ENCODE measurements around the gene AP2B1. TPM values are rescaled to one million over a fixed set of nuclear protein-coding genes. Genes with fewer than 3 reads are reported as not detected.

Gene AP2B1
- total RNA-seq, 1 experiment from 2014 or later: 195 TPM

DNA sequence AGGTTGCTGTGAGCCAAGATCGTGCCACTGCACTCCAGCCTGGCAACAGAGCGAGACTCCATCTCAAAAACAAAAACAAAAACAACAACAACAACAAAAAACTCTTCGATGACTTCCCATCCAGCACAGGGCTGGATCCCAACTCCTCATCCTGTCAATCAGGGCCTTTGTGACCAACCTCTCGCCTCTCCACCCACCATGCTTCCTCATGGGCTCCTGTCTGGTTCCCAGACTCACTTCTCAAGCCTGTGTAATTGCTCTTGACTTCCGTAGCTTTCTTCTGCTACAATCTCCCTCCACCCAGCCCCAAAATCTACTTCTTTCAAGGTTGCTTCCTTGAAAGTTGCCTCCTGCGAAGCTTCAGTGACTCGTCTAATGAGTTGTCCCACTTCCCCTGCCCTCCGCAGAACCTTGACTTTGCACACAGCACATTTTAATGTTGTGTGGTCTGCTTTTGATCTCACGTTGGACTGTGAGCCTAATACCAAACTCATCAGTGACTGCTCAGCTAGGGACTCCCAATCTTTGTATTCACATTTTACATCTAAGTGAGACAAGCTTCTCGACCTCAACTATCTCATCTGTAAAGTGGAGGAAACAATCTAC lies 143.4 kb downstream of the AP2B1 start (continued):
- TF ChIP-seq E2F4 (CRISPR knock-in tag; IDR thresholded peaks at IDR 0.05; ENCODE audit: borderline replicate concordance, low read depth) (no peak), RORB (CRISPR knock-in tag; IDR thresholded peaks at IDR 0.05) (no peak), ETV6 (CRISPR knock-in tag; IDR thresholded peaks at IDR 0.05) (no peak), ZNF281 (CRISPR knock-in tag; IDR thresholded peaks at IDR 0.05) (no peak), MXD4 (CRISPR knock-in tag; IDR thresholded peaks at IDR 0.05; ENCODE audit: borderline replicate concordance) (no peak), TP53 (CRISPR knock-in tag; IDR thresholded peaks at IDR 0.05) (no peak)
- TF ChIP-seq, protein P1, sequence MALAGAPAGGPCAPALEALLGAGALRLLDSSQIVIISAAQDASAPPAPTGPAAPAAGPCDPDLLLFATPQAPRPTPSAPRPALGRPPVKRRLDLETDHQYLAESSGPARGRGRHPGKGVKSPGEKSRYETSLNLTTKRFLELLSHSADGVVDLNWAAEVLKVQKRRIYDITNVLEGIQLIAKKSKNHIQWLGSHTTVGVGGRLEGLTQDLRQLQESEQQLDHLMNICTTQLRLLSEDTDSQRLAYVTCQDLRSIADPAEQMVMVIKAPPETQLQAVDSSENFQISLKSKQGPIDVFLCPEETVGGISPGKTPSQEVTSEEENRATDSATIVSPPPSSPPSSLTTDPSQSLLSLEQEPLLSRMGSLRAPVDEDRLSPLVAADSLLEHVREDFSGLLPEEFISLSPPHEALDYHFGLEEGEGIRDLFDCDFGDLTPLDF (CRISPR knock-in tag; IDR thresholded peaks at IDR 0.05): no peak

- H3K9me3 Mint-ChIP-seq: no peaks in the 10 kb centered on the region
- H3K27me3 Mint-ChIP-seq (ENCODE audit: low read depth): peaks cover 16% of the 10 kb centered on the region
- DNase-seq (ENCODE audit: low spot score): peak; percentile 80
- H3K36me3 Mint-ChIP-seq: no peaks in the 10 kb centered on the region
- H3K4me1 Mint-ChIP-seq: peaks cover 39% of the 10 kb centered on the region
- ChIA-PET POLR2A (interaction anchor here (1.0 to 1.6 kb wide), 2 partner anchors 8 to 77 kb away, joined by 3 to 7 read pairs; partner anchors contain the start of gene TAF15), CTCF (interaction anchor here (0.9 to 8.1 kb wide), 11 partner anchors 9 to 140 kb away, joined by 3 to 85 read pairs (median 7); partner anchors contain the start of gene TAF15)
- peak within 1 kb of the TSS; percentile 85 for H3K4me3 Mint-ChIP-seq
- peak; percentile 75 for ATAC-seq
- H3K27ac Mint-ChIP-seq: no peak within 1 kb of the TSS
- TF ChIP-seq, protein P2, sequence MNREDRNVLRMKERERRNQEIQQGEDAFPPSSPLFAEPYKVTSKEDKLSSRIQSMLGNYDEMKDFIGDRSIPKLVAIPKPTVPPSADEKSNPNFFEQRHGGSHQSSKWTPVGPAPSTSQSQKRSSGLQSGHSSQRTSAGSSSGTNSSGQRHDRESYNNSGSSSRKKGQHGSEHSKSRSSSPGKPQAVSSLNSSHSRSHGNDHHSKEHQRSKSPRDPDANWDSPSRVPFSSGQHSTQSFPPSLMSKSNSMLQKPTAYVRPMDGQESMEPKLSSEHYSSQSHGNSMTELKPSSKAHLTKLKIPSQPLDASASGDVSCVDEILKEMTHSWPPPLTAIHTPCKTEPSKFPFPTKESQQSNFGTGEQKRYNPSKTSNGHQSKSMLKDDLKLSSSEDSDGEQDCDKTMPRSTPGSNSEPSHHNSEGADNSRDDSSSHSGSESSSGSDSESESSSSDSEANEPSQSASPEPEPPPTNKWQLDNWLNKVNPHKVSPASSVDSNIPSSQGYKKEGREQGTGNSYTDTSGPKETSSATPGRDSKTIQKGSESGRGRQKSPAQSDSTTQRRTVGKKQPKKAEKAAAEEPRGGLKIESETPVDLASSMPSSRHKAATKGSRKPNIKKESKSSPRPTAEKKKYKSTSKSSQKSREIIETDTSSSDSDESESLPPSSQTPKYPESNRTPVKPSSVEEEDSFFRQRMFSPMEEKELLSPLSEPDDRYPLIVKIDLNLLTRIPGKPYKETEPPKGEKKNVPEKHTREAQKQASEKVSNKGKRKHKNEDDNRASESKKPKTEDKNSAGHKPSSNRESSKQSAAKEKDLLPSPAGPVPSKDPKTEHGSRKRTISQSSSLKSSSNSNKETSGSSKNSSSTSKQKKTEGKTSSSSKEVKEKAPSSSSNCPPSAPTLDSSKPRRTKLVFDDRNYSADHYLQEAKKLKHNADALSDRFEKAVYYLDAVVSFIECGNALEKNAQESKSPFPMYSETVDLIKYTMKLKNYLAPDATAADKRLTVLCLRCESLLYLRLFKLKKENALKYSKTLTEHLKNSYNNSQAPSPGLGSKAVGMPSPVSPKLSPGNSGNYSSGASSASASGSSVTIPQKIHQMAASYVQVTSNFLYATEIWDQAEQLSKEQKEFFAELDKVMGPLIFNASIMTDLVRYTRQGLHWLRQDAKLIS (CRISPR knock-in tag; IDR thresholded peaks at IDR 0.05; ENCODE audit: borderline replicate concordance): no peak
- TF ChIP-seq ERG (CRISPR knock-in tag; IDR thresholded peaks at IDR 0.05): no peak
- no peak for TF ChIP-seq TP53 (CRISPR knock-in tag; IDR thresholded peaks at IDR 0.05)
- no peak for TF ChIP-seq CBFB (CRISPR knock-in tag; IDR thresholded peaks at IDR 0.05; ENCODE audit: low read depth)
- no peak for TF ChIP-seq CREM (CRISPR knock-in tag; IDR thresholded peaks at IDR 0.05)
- no peak for TF ChIP-seq CREB1 (CRISPR knock-in tag; IDR thresholded peaks at IDR 0.05)
- TF ChIP-seq, protein P3, sequence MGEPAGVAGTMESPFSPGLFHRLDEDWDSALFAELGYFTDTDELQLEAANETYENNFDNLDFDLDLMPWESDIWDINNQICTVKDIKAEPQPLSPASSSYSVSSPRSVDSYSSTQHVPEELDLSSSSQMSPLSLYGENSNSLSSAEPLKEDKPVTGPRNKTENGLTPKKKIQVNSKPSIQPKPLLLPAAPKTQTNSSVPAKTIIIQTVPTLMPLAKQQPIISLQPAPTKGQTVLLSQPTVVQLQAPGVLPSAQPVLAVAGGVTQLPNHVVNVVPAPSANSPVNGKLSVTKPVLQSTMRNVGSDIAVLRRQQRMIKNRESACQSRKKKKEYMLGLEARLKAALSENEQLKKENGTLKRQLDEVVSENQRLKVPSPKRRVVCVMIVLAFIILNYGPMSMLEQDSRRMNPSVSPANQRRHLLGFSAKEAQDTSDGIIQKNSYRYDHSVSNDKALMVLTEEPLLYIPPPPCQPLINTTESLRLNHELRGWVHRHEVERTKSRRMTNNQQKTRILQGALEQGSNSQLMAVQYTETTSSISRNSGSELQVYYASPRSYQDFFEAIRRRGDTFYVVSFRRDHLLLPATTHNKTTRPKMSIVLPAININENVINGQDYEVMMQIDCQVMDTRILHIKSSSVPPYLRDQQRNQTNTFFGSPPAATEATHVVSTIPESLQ (CRISPR knock-in tag; IDR thresholded peaks at IDR 0.05): no peak
- no peak for TF ChIP-seq SOX15 (CRISPR knock-in tag; IDR thresholded peaks at IDR 0.05)
- TF ChIP-seq HMGA2 (CRISPR knock-in tag; IDR thresholded peaks at IDR 0.05): no peak
- TF ChIP-seq, protein P4, sequence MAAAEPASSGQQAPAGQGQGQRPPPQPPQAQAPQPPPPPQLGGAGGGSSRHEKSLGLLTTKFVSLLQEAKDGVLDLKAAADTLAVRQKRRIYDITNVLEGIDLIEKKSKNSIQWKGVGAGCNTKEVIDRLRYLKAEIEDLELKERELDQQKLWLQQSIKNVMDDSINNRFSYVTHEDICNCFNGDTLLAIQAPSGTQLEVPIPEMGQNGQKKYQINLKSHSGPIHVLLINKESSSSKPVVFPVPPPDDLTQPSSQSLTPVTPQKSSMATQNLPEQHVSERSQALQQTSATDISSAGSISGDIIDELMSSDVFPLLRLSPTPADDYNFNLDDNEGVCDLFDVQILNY (CRISPR knock-in tag; IDR thresholded peaks at IDR 0.05): peak; percentile 60; the same call in 1 of the 2 replicates
- TF ChIP-seq IRF1 (CRISPR knock-in tag; IDR thresholded peaks at IDR 0.05): no peak
- TF ChIP-seq E2F4 (CRISPR knock-in tag; IDR thresholded peaks at IDR 0.05; ENCODE audit: borderline replicate concordance, low read depth): no peak
- TF ChIP-seq IRF2 (CRISPR knock-in tag; IDR thresholded peaks at IDR 0.05; ENCODE audit: borderline replicate concordance, low read depth): no peak
These were observed 144.3 kb downstream of the AP2B1 start, which contains the start of gene RASL10B for GRCh38 chr17:35731239-35731916. Gene RASL10B (plus strand): TSS chr17:35731639. CDS start chr17:35735185, 3,546 bp downstream.
